GM18909 (cell line): ENCODE results near the gene RPL3.

Experiments used
- ATAC-seq: cut with Tn5 transposase; IDR thresholded peaks from one replicate; pipeline ENCODE4 v1.9.1; 2021; ENCODE audit warnings: mild to moderate bottlenecking; ENCODE audit not compliant: unreplicated experiment, poor library complexity

RPL3 gene

DNA sequence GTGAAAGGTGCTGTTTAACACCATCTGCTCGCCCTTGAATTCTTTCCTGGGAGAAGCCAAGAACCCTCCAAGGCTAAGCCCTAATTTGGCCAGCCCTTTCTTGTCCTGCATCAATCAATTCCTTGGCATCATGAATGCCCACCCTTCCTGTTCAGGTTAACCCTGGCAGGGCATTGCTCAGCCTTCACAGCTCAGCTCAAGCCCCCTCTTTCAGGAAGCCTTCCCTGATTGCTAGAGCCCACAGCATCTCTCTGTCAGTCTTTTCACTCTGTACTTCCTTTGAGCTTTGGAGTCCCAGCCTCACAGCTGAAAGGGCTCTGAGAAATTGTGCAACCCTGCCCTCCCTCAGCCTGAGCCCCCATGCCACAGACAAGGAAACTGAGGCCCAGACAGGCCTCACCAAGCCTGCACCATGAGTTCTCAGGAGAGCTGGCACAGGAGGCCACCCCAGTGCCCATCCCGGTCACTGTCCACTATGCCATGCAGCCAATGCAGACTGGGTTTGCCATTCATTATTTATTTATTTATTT is 16.9 kb downstream of the RPL3 start:
- no peak for ATAC-seq

DNA sequence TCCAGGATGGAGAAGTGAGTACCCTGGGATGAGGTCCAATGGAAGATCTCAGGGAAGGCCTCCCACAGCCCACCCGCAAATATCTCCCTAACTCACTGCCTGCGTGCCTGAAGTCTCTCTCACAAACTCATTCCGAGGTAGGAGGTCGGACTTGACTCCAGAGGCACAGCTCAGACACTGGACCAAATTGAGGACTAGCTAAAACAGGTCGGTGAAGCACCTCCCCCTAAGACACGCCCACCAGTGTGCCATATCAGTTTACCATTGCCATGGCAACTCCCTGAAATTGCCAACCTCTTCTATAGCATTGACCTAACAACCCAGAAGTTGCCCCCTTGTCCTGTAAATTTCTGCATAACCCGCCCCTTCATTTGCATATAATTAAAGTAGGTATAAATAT is 17.5 kb downstream of the RPL3 start:
- ATAC-seq = no peak

- ATAC-seq = no peak
These were observed 18.3 kb downstream of the RPL3 start for GRCh38 chr22:39301108-39301507.

- no peak for ATAC-seq
These were observed 19.1 kb downstream of the RPL3 start for GRCh38 chr22:39300186-39300830.

- no peak for ATAC-seq
These were observed 19.6 kb downstream of the RPL3 start for GRCh38 chr22:39299829-39300178.

- no peak for ATAC-seq
These were observed 21.0 kb downstream of the RPL3 start for GRCh38 chr22:39298241-39298987.

DNA sequence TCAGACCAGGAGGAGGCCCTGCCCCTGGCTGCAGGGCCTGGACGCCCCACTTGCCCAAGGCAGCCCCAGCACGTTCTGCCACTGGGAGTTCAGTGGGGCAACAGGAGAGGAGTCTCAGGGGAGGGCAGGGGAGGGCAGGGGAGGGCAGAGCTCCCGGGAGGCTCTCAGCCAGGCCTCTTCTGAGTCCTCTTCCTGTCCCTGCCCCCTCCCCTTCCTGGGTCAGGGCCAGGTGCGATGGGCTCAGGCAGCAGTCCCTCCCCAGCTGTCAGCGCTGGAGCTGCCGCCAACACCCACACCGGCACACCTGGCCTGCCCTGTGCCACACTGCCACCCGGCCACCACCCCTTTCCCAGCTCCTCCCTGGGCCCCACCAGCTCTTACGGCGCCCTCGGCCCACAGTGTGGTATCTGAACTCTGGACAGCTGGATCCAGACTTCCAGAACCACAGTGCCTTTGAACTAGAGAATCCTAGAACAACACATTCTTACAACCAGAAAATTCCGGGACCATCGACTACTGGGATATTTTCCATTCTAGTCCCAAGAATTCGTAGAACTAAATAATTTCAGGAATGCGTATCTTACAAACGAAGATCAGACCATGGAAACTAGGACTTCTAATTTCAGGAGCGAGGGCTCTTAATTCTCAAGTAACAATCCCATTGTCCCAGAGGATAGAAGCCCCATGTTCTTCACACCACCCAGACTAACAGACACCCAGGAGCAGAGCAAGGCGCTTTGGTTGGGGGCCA is 21.8 kb downstream of the RPL3 start:
- no peak for ATAC-seq

DNA sequence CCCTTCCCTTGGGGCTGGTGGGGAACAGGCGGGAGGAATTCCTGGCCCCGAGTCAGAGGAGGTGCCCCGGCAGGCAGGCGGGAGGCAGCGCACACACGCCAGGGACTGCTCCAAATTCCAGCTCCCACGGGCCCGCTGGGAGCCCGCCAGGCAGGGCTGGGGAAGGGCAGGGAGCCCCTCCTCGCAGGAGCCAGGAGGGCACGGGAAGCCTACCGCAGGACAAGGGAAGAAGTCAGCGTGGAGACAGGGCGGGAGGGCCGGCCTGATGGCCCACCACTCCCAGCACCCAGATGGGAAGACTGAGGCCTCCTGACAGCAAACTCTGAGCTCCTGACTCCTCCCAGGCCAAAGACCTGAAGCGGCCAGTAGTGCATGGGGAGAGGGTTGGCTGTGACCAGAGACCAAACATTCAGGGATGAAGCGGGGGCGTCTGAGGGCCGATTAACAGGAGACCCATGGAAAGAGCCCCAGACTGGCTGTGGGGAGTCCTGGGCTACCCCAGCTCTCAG is 22.4 kb downstream of the RPL3 start:
- ATAC-seq = no peak

DNA sequence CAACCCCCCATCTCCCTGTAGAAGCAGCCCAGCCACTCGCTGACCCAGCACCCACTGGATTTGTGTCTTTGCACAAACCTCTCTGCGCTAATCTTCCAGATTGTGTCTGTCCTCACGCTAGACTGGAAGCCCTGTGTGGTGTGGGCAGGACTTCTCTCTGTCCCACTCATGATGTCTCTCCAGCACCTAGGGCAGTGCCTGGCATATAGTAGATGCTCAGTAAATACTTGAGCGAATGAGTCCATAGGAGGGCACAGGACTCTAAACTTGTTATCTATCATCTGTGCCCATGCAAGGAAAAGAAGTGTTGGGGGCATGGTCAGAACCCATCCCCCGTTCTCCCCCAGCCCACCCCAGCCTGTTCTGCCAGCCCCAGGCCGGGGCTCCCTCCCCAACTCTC is 22.9 kb downstream of the RPL3 start:
- ATAC-seq = no peak

DNA sequence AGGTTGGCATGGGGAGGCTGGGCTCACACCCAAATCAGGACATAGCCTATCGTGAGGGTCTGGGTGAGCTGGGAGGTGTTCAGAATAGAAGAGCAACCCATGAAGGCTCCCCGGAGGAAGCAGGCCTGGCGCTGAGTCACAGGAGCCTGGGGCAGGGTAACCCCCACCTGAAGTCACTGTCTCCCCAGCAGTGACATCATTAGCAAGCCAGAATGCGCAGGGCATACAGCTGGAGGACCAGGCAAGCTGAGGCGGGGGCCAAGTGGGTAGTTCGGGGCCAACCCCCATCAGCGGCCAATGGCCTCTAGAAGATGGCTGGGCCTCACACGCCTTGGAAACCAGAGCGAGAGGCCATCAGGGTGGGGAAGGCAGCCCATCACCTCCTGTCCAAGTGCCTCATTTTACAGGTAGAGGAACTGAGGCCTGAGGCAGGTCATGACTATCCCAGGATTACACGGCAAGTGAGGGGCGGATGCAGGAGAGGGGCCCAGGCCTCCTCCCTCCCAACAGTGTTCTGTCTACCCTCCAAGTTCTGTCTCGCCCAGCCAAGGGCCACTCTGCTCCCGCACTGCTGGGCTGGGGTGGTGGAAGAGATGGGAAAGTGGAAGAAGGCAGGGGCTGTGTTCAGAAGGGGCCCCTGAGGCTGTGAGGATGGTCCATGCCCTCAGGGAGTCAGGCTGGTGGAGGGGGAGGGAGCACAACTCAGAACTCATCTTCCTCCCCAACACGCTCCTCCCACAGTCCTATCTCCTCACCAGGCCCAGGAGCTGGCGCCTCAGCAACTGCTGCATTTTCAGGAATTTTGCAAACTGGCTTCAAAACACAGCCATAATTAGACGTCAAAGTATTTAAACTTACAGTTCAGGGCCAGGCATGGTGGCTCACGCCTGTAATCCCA is 24.6 kb downstream of the RPL3 start:
- no peak for ATAC-seq

- no peak for ATAC-seq
These were observed 25.6 kb downstream of the RPL3 start for GRCh38 chr22:39293766-39294368.

DNA sequence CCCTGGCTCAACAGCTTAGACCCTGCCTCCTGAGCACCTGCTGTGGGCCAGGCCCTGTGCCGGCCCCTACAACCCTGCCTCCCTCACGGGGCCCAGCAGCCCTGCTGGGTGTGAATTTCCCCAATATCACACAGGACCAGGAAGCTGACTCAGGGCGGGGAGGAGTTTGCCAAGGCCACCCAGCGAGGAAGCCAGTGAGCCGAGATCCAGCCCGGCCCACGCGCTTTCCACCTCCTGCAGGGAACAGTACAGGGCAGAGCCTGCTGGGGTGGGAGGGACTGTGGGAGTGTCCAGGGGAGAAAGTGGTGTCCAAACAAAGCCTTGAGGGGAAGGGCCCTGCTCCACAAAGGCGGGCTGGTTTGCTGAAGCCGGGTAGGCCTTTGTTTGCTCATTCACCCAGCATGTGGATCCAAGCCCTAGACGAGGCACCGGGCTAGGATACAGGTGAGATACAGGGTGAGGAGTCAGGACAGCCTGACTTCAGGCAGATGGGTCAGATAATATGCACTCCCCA is 26.8 kb downstream of the RPL3 start:
- no peak for ATAC-seq

DNA sequence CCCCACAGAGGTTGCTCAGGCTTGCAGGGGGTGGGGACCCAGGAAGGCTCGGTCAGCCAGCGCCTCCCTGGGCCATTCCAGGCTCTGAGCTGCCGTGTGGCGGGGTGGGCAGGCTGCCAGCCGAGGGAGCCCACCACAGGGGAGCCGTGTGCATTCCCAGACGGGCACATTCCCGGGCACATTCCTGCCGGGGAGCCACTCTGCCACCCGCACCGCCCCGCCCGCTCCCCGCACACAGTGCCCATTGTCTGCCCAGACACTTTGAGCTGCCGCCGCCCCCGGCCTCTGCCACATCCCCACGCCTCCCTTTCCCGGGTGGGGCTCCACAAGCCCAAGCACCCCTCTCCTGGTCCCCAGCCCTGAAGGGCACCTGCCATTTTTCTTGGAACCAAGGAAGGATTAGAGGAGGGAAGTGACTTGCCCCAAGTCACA is 27.4 kb downstream of the RPL3 start:
- no peak for ATAC-seq

- no peak for ATAC-seq
These were observed 27.9 kb downstream of the RPL3 start for GRCh38 chr22:39291523-39291922.

- ATAC-seq = no peak
These were observed 28.7 kb downstream of the RPL3 start for GRCh38 chr22:39290724-39291161.

DNA sequence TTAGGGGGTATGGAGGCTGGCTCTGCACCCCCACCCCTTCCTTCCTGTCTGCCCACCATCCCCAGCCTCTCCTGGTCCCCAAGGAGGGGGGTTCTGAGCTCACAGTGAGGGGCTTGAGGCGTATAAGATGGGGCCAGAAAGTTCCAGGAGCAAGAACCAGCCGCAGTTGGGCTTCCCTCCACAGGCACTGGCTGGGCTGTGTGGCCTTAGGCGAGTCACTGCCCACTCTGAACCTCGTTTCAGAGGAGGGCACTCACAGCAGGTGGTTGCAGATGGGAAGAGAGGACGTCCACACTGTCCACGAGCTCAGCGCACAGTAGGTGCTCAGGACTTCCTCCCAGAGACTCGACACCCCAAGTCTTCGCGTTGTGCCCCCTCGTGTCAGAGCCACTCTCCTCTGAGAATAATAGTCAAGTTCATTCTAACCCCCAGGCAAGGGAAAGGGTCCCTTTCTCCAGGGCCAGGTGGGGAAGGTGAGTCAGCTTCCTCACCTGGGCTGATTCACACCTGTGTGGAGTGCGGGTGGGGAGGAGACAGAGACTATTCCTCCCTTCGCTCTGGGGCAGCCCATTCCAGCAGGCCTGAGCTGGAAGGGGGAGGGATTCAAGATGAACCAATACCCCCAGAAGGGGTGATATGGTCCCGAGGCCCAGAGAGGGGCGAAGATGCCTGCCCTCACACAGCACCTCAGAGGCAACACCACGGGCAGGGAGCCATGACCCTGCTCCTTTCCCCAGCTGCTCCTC is 29.3 kb downstream of the RPL3 start:
- ATAC-seq = no peak

DNA sequence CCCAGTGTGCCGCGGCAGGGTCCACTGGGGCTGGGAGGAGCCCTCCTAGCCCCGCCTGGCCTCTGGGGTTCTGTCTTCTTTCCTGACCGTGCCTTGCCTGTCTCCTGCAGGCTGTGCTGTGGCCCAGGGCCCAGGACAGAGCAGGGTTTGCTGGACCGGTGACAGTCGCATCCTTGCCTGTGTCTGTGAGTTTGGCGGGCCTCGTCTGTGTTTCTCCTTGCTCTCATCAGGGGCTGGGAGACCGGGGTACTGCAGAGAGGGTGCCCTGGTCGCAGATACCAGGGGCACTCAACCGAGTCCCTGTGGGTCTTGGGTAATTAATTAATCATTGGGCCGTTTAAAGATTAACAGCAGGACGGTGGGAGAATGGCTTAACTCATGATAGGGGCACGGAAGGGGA is 29.9 kb downstream of the RPL3 start:
- ATAC-seq = no peak

DNA sequence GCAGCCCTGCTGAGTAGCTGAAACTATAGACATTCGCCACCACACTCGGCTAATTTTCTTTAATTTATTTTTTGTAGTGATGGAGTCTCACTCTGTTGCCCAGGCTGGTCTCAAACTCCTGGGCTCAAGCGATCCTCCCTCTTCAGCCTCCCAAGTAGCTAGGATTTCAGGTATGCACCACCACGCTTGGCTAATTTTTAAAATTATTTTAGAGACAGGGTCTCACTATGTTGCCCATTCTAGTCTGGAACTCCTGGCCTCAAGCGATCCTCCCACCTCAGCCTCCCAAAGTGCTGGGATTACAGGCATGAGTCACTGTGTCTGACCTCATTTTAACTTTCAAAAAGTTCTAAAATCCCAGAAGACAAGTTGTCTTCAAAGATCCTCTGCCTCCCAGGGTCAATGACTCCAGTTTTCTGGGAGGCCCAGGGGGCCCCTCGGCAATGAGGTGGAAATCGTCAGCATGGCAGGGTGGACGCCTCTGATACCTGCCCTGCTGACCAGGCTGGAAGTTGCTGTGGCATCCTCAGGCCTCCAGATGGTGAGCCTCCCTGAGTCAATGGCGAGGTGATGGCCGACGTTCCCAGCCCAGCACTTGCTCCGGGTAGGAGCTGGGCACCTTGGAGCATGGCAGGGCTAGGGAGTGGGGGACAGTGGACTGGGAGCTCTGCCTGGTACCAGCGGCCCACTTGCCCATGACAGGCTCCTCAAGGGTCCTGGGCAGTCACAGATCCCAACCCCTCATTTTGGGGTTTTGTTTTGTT is 31.1 kb downstream of the RPL3 start:
- ATAC-seq = no peak
